ENCODE data around the gene ZNF14.
"Not testable (repeated sequence)": the region's sequence is repeated elsewhere in the genome, so short reads cannot be mapped to it uniquely, and the experiment has no call there.

ZNF14 gene

GRCh38 chr19:19744641-19745040 lies 11.7 kb upstream of the ZNF14 start:
- Histone ChIP-seq H3K9me3 (ENCODE audit: severe bottlenecking) (no peaks in the 10 kb centered on the region), H3K27me3 (ENCODE audit: insufficient read depth, poor library complexity, severe bottlenecking) (no peaks in the 10 kb centered on the region), H3K36me3 (ENCODE audit: low read depth) (no peaks in the 10 kb centered on the region), H3K4me1 (ENCODE audit: insufficient read depth, poor library complexity, severe bottlenecking) (no peaks in the 10 kb centered on the region), H3K4me3 (ENCODE audit: severe bottlenecking) (no peak overlapping the region), H3K27ac (ENCODE audit: poor library complexity, severe bottlenecking) (no peak overlapping the region)
- DNase-seq (ENCODE audit: low spot score) (no peak), ATAC-seq (ENCODE audit: low read depth) (no peak)
- TF ChIP-seq CTCF (IDR thresholded peaks at IDR 0.05; ENCODE audit: poor library complexity, severe bottlenecking): no peak

GRCh38 chr19:19743921-19744320 lies 11.0 kb upstream of the ZNF14 start:
- H3K27me3 ChIP-seq (ENCODE audit: insufficient read depth, poor library complexity, severe bottlenecking); H3K36me3 ChIP-seq (ENCODE audit: low read depth); H3K27ac ChIP-seq (ENCODE audit: poor library complexity, severe bottlenecking); DNase-seq (ENCODE audit: low spot score); H3K9me3 ChIP-seq (ENCODE audit: severe bottlenecking); ATAC-seq (ENCODE audit: low read depth); H3K4me1 ChIP-seq (ENCODE audit: insufficient read depth, poor library complexity, severe bottlenecking); H3K4me3 ChIP-seq (ENCODE audit: severe bottlenecking): not testable (repeated sequence)

GRCh38 chr19:19743176-19743575 lies 10.3 kb upstream of the ZNF14 start:
- H3K36me3 ChIP-seq (ENCODE audit: low read depth): no peaks in the 10 kb centered on the region
- no peak for TF ChIP-seq CTCF (IDR thresholded peaks at IDR 0.05; ENCODE audit: poor library complexity, severe bottlenecking)
- no peaks in the 10 kb centered on the region for H3K27me3 ChIP-seq (ENCODE audit: insufficient read depth, poor library complexity, severe bottlenecking)
- H3K4me3 ChIP-seq (ENCODE audit: severe bottlenecking): no peak overlapping the region
- DNase-seq (ENCODE audit: low spot score): no peak
- H3K4me1 ChIP-seq (ENCODE audit: insufficient read depth, poor library complexity, severe bottlenecking): no peaks in the 10 kb centered on the region
- H3K27ac ChIP-seq (ENCODE audit: poor library complexity, severe bottlenecking): no peak overlapping the region
- no peaks in the 10 kb centered on the region for H3K9me3 ChIP-seq (ENCODE audit: severe bottlenecking)
- ATAC-seq (ENCODE audit: low read depth): no peak

- DNase-seq (ENCODE audit: low spot score) (no peak), ATAC-seq (ENCODE audit: low read depth) (no peak)
- H3K4me1 ChIP-seq (ENCODE audit: insufficient read depth, poor library complexity, severe bottlenecking): no peaks in the 10 kb centered on the region
- no peak overlapping the region for H3K27ac ChIP-seq (ENCODE audit: poor library complexity, severe bottlenecking)
- no peak overlapping the region for H3K4me3 ChIP-seq (ENCODE audit: severe bottlenecking)
- no peaks in the 10 kb centered on the region for H3K27me3 ChIP-seq (ENCODE audit: insufficient read depth, poor library complexity, severe bottlenecking)
- no peaks in the 10 kb centered on the region for H3K9me3 ChIP-seq (ENCODE audit: severe bottlenecking)
- no peak for TF ChIP-seq CTCF (IDR thresholded peaks at IDR 0.05; ENCODE audit: poor library complexity, severe bottlenecking)
- no peaks in the 10 kb centered on the region for H3K36me3 ChIP-seq (ENCODE audit: low read depth)
Observed at GRCh38 chr19:19742773-19743172, 9.9 kb upstream of the ZNF14 start.

- no peaks in the 10 kb centered on the region for H3K4me1 ChIP-seq (ENCODE audit: insufficient read depth, poor library complexity, severe bottlenecking)
- no peak overlapping the region for H3K27ac ChIP-seq (ENCODE audit: poor library complexity, severe bottlenecking)
- TF ChIP-seq CTCF (IDR thresholded peaks at IDR 0.05; ENCODE audit: poor library complexity, severe bottlenecking): no peak
- H3K9me3 ChIP-seq (ENCODE audit: severe bottlenecking): no peaks in the 10 kb centered on the region
- H3K4me3 ChIP-seq (ENCODE audit: severe bottlenecking): no peak overlapping the region
- DNase-seq (ENCODE audit: low spot score) (no peak), ATAC-seq (ENCODE audit: low read depth) (no peak)
- H3K27me3 ChIP-seq (ENCODE audit: insufficient read depth, poor library complexity, severe bottlenecking): no peaks in the 10 kb centered on the region
- H3K36me3 ChIP-seq (ENCODE audit: low read depth): no peaks in the 10 kb centered on the region
Observed at GRCh38 chr19:19741184-19741583, 8.3 kb upstream of the ZNF14 start.
